WTC11 (cell line): ENCODE measurements around the gene KDM4B. TPM values are rescaled to one million over a fixed set of nuclear protein-coding genes. Genes with fewer than 3 reads are reported as not detected.

Experiments used
- ARID4B ChIP-seq: sonication (generic); formaldehyde crosslinking; IDR thresholded peaks from 2 replicates; pipeline ENCODE4 v1.8.0; 2023; ENCODE audit warnings: missing genetic modification reagents, mild to moderate bottlenecking, borderline replicate concordance
- ATF6 ChIP-seq: sonication (generic); formaldehyde crosslinking; IDR thresholded peaks from 2 replicates; pipeline ENCODE4 v1.8.1; 2023; ENCODE audit warnings: mild to moderate bottlenecking, missing genetic modification reagents
- CDX4 ChIP-seq: fragments of 250-450 bp; sonication (Bioruptor Pico); IDR thresholded peaks from 2 replicates; pipeline ENCODE4 v1.9.0; 2021; ENCODE audit warnings: moderate library complexity, mild to moderate bottlenecking, inconsistent platforms, borderline replicate concordance
- FOXJ3 ChIP-seq: sonication (generic); formaldehyde crosslinking; IDR thresholded peaks from 2 replicates; pipeline ENCODE4 v1.9.0; 2021; ENCODE audit warnings: missing genetic modification reagents, mild to moderate bottlenecking, borderline replicate concordance
- FOXK1 ChIP-seq: sonication (generic); formaldehyde crosslinking; IDR thresholded peaks from 2 replicates; pipeline ENCODE4 v1.8.0; 2022; ENCODE audit warnings: mild to moderate bottlenecking, moderate library complexity, missing genetic modification reagents
- NFATC4 ChIP-seq: fragments of 250-450 bp; sonication (Bioruptor Pico); IDR thresholded peaks from 2 replicates; pipeline ENCODE4 v1.9.0; 2021; ENCODE audit warnings: mild to moderate bottlenecking
- STAT6 ChIP-seq: sonication (generic); formaldehyde crosslinking; conservative IDR thresholded peaks from 2 replicates; pipeline ENCODE4 v1.8.1; 2023; ENCODE audit warnings: mild to moderate bottlenecking, low read depth, missing genetic modification reagents, moderate library complexity
- ZNF138 ChIP-seq: sonication (generic); formaldehyde crosslinking; conservative IDR thresholded peaks from 2 replicates; pipeline ENCODE4 v1.8.1; 2022; ENCODE audit warnings: mild to moderate bottlenecking, moderate library complexity, missing genetic modification reagents
- ZNF263 ChIP-seq: sonication (generic); formaldehyde crosslinking; IDR thresholded peaks from 2 replicates; pipeline ENCODE4 v1.8.1; 2022; ENCODE audit warnings: low read depth, mild to moderate bottlenecking, moderate library complexity, missing genetic modification reagents
- ZNF281 ChIP-seq: sonication (generic); formaldehyde crosslinking; IDR thresholded peaks from 2 replicates; pipeline ENCODE4 v1.8.0; 2023; ENCODE audit warnings: mild to moderate bottlenecking, missing genetic modification reagents
- ZNF317 ChIP-seq: sonication (generic); formaldehyde crosslinking; IDR thresholded peaks from 2 replicates; pipeline ENCODE4 v1.8.1; 2023; ENCODE audit warnings: low read depth, mild to moderate bottlenecking, moderate library complexity, missing genetic modification reagents, borderline replicate concordance
- ZNF423 ChIP-seq: fragments of 250-450 bp; sonication (Bioruptor Pico); IDR thresholded peaks from 2 replicates; pipeline ENCODE4 v2.1.2; 2022; ENCODE audit warnings: mild to moderate bottlenecking, moderate library complexity
- ZSCAN18 ChIP-seq: fragments of 250-450 bp; sonication (Bioruptor Pico); IDR thresholded peaks from 2 replicates; pipeline ENCODE4 v2.1.2; 2022; ENCODE audit warnings: mild to moderate bottlenecking, moderate library complexity
- total RNA-seq: library from RNA; stranded (reverse); gene quantifications from 3 replicates; pipeline ENCODE4 v1.2.3, GENCODE V29; 2021

KDM4B gene
- total RNA-seq, 1 experiment from 2014 or later = 43.2 TPM

- no peak for TF ChIP-seq ZNF263 (CRISPR knock-in tag)
- TF ChIP-seq NFATC4 (CRISPR knock-in tag) = no peak
- TF ChIP-seq ZNF423 (CRISPR knock-in tag) = no peak
- TF ChIP-seq ZSCAN18 (CRISPR knock-in tag) = no peak
- TF ChIP-seq ZNF281 (CRISPR knock-in tag) = no peak
- TF ChIP-seq ZNF138 (CRISPR knock-in tag) = no peak
- TF ChIP-seq CDX4 = no peak
- no peak for TF ChIP-seq ARID4B (CRISPR knock-in tag)
- TF ChIP-seq FOXK1 (CRISPR knock-in tag) = no peak
- no peak for TF ChIP-seq STAT6 (CRISPR knock-in tag)
- TF ChIP-seq ZNF317 = no peak
- TF ChIP-seq ATF6 = no peak
- TF ChIP-seq FOXJ3 = no peak
- TF ChIP-seq, all 79 proteins: peak for 0
Measured at GRCh38 chr19:5067678-5068077, 98.8 kb downstream of the KDM4B start (continued).
